Breast epithelium (tissue), 3 donors: Measurements from ENCODE around the gene ALOX15.

Experiments
- POLR2A ChIP-seq: fragments of 450-650 bp; IDR thresholded peaks from one replicate; pipeline ENCODE4 v1.6.1; 2016; ENCODE audit warnings: antibody characterized with exemption, mild to moderate bottlenecking, moderate library complexity
- POLR2AphosphoS5 ChIP-seq, 3 donors: sonication (generic); formaldehyde crosslinking; IDR thresholded peaks; one replicate each; pipeline ENCODE4 v1.6.1; 2017; ENCODE audit warnings: antibody characterized with exemption in 3 of 3
- TF ChIP-seq, protein P1 (sequence below), 3 donors: fragments of 450-650 bp; IDR thresholded peaks; one replicate each; pipeline ENCODE4 v1.5.1; 2016 to 2017; ENCODE audit warnings: antibody characterized with exemption in 3 of 3, mild to moderate bottlenecking in 3 of 3, moderate library complexity in 3 of 3

DNA sequence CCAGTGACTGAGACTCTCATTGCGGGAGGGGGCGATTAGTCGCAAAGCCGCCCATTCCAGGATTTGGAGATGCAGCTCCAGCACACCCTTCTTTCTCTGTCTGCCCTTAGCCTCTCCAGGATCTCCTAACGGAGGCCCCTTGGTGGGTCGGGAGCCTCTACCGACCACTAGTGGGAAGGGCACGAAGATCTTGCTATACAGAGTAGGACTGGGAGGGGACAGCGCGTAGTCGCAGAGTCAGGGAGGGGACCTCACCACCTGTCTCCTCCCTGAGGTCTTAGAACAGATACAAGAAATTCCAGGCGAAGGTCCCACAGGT lies 57.7 kb downstream of the ALOX15 start:
- TF ChIP-seq POLR2A (no peak), POLR2AphosphoS5 (IDR thresholded peaks at IDR 0.05) (no peak)
- TF ChIP-seq, protein P1, sequence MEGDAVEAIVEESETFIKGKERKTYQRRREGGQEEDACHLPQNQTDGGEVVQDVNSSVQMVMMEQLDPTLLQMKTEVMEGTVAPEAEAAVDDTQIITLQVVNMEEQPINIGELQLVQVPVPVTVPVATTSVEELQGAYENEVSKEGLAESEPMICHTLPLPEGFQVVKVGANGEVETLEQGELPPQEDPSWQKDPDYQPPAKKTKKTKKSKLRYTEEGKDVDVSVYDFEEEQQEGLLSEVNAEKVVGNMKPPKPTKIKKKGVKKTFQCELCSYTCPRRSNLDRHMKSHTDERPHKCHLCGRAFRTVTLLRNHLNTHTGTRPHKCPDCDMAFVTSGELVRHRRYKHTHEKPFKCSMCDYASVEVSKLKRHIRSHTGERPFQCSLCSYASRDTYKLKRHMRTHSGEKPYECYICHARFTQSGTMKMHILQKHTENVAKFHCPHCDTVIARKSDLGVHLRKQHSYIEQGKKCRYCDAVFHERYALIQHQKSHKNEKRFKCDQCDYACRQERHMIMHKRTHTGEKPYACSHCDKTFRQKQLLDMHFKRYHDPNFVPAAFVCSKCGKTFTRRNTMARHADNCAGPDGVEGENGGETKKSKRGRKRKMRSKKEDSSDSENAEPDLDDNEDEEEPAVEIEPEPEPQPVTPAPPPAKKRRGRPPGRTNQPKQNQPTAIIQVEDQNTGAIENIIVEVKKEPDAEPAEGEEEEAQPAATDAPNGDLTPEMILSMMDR (IDR thresholded peaks at IDR 0.05), result no peak
